IMR-90 (cell line): ENCODE measurements around the gene SLC35F3. TPM values are rescaled to one million over a fixed set of nuclear protein-coding genes. Genes with fewer than 3 reads are reported as not detected.

Experiments
- ATAC-seq: fragments of 200-7000 bp; cut with Tn5 transposase; 2 replicates; pipeline ENCODE4 v1.9.1; 2020; ENCODE audit warnings: low read depth, mild to moderate bottlenecking, moderate library complexity
- BruUV-seq: library from RNA; stranded (reverse); fragments of 400-500 nt; replicated peaks from 2 replicates; lab custom pipeline; 2021; lab: Mats Ljungman, UMichigan
- CTCF ChIA-PET: fragments of 300-600 bp; formaldehyde crosslinking; extraction: SDS; loops from one replicate; lab custom pipeline; 2021; ENCODE audit warnings: antibody characterized with exemption; lab: Yijun Ruan, JAX
- POLR2A ChIA-PET: fragments of 300-600 bp; sonication (Branson Sonifier 250); formaldehyde crosslinking; loops from one replicate; lab custom pipeline; 2022; ENCODE audit warnings: antibody characterized with exemption; ENCODE audit not compliant: unreplicated experiment; lab: Charles Lee
- DNase-seq: peaks from one replicate; pipeline ENCODE4 v3.0.0; 2013
- H2AFZ ChIP-seq: replicated peaks from 2 replicates; pipeline ENCODE3; 2013; ENCODE audit warnings: low read length, mild to moderate bottlenecking; ENCODE audit not compliant: poor library complexity
- H2AK5ac ChIP-seq: 2 replicates; pipeline ENCODE4 v1.6.1; 2013; ENCODE audit warnings: low read depth, low read length, inconsistent platforms
- H2AK9ac ChIP-seq: replicated peaks from 2 replicates; pipeline ENCODE3; 2013; ENCODE audit warnings: mild to moderate bottlenecking, low read depth, low read length, moderate library complexity; ENCODE audit not compliant: poor library complexity
- H2BK120ac ChIP-seq: 2 replicates; pipeline ENCODE4 v1.6.1; 2013; ENCODE audit warnings: low read depth, low read length, inconsistent platforms
- H2BK15ac ChIP-seq: 3 replicates; pipeline ENCODE4 v1.6.1; 2013; ENCODE audit warnings: low read depth, low read length, inconsistent platforms
- H2BK20ac ChIP-seq: 2 replicates; pipeline ENCODE4 v1.6.1; 2013; ENCODE audit warnings: low read depth, mild to moderate bottlenecking, inconsistent platforms, low read length, moderate library complexity
- H2BK5ac ChIP-seq: 2 replicates; pipeline ENCODE4 v1.6.1; 2013; ENCODE audit warnings: mild to moderate bottlenecking, low read depth, low read length, inconsistent platforms; ENCODE audit not compliant: poor library complexity, severe bottlenecking
- H3K14ac ChIP-seq: replicated peaks from 2 replicates; pipeline ENCODE4 v1.6.1; 2013; ENCODE audit warnings: low read depth, low read length, inconsistent platforms
- H3K18ac ChIP-seq: 2 replicates; pipeline ENCODE4 v1.6.1; 2013; ENCODE audit warnings: low read depth, low read length, control low read depth
- H3K23ac ChIP-seq: 2 replicates; pipeline ENCODE4 v1.6.1; 2013; ENCODE audit warnings: low read depth, low read length, inconsistent platforms
- H3K27ac ChIP-seq: 2 replicates; pipeline ENCODE4 v1.5.1; 2013; ENCODE audit warnings: mild to moderate bottlenecking, control low read depth, low read length; ENCODE audit not compliant: insufficient read depth
- H3K27me3 ChIP-seq: 2 replicates; pipeline ENCODE4 v1.6.1; 2013; ENCODE audit warnings: low read length; ENCODE audit not compliant: control insufficient read depth, insufficient read depth
- H3K36me3 ChIP-seq: 2 replicates; pipeline ENCODE4 v1.6.1; 2013; ENCODE audit warnings: low read length, mixed read lengths; ENCODE audit not compliant: control insufficient read depth, insufficient read depth
- H3K4ac ChIP-seq: 2 replicates; pipeline ENCODE4 v1.6.1; 2013; ENCODE audit warnings: low read depth, low read length, inconsistent platforms
- H3K4me1 ChIP-seq: 2 replicates; pipeline ENCODE4 v1.6.1; 2013; ENCODE audit warnings: low read length, mixed read lengths; ENCODE audit not compliant: control insufficient read depth, insufficient read depth
- H3K4me2 ChIP-seq: 2 replicates; pipeline ENCODE4 v1.6.1; 2013; ENCODE audit warnings: low read depth, mild to moderate bottlenecking, control low read depth, low read length, moderate library complexity
- H3K4me3 ChIP-seq: 2 replicates; pipeline ENCODE4 v1.5.1; 2013; ENCODE audit warnings: low read depth, mild to moderate bottlenecking, control low read depth, low read length, moderate library complexity; ENCODE audit not compliant: insufficient read depth
- H3K56ac ChIP-seq: 2 replicates; pipeline ENCODE4 v1.6.1; 2013; ENCODE audit warnings: low read length, inconsistent platforms; ENCODE audit not compliant: insufficient read depth; ENCODE audit errors: extremely low read depth
- H3K79me1 ChIP-seq, 2 experiments: 2 replicates each; pipeline ENCODE4 v1.6.1; 2013; ENCODE audit warnings: low read length in 2 of 2, inconsistent platforms in 1 of 2, low read depth in 1 of 2
- H3K9ac ChIP-seq: 2 replicates; pipeline ENCODE4 v1.6.1; 2013; ENCODE audit warnings: low read depth, low read length, control low read depth
- H3K9me1 ChIP-seq: 2 replicates; pipeline ENCODE4 v1.6.1; 2013; ENCODE audit warnings: low read length, inconsistent platforms; ENCODE audit not compliant: insufficient read depth
- H3K9me3 ChIP-seq: 2 replicates; pipeline ENCODE4 v1.6.1; 2013; ENCODE audit warnings: low read length; ENCODE audit not compliant: control insufficient read depth, insufficient read depth
- H4K20me1 ChIP-seq: 2 replicates; pipeline ENCODE4 v1.6.1; 2013; ENCODE audit warnings: low read length, inconsistent platforms; ENCODE audit not compliant: insufficient read depth
- H4K5ac ChIP-seq: 2 replicates; pipeline ENCODE4 v1.6.1; 2013; ENCODE audit warnings: mild to moderate bottlenecking, low read depth, low read length, control low read depth
- H4K8ac ChIP-seq, 2 experiments: 2 replicates each; pipeline ENCODE4 v1.6.1; 2013; ENCODE audit warnings: low read depth in 2 of 2, low read length in 2 of 2, control low read depth in 1 of 2, inconsistent platforms in 1 of 2
- H4K91ac ChIP-seq: 2 replicates; pipeline ENCODE4 v1.6.1; 2013; ENCODE audit warnings: low read depth, low read length, inconsistent platforms; ENCODE audit not compliant: insufficient read depth
- MAFK ChIP-seq: IDR thresholded peaks from 2 replicates; pipeline ENCODE4 v1.6.1; 2012; ENCODE audit warnings: low read depth, low read length, improper control_type of control experiment
- WGBS, 2 experiments: methylation state at CpG; one replicate each; pipeline versions ENCODE4 v1.1.5 to v1.1.7; 2013; ENCODE audit warnings: missing lambda C conversion rate in 2 of 2; ENCODE audit not compliant: insufficient read length in 1 of 2; ENCODE audit errors: extremely low coverage in 2 of 2; 5-methylcytosine and 5-hydroxymethylcytosine counted together
- dilution Hi-C: fragments of 300-500 bp; cut with HindIII; formaldehyde crosslinking; loops from one replicate; pipeline ENCODE4 v1.14.3; 2018; ENCODE audit warnings: low sequenced_read_pairs; ENCODE audit not compliant: unreplicated experiment
- in situ Hi-C: fragments of 300-500 bp; cut with MboI; formaldehyde crosslinking; loops from 3 replicates; pipeline ENCODE4 v1.14.3; 2019; ENCODE audit warnings: low sequenced_read_pairs, inconsistent platforms, mixed read lengths
- intact Hi-C: fragments of 100-400 bp; cut with micrococcal nuclease; formaldehyde crosslinking; loops from 2 replicates; pipeline ENCODE4 v1.10.0; 2022
- polyA plus RNA-seq, 3 experiments: library from polyadenylated mRNA; depleted of rRNA; stranded (reverse); fragments of >200 nt; gene quantifications; 2 replicates each; pipeline ENCODE4 v1.2.3, GENCODE V29; 2012; ENCODE audit warnings: low replicate concordance in 1 of 3
- total RNA-seq: library from RNA; depleted of rRNA; stranded (reverse); fragments of >200 nt; gene quantifications from 2 replicates; pipeline ENCODE4 v1.2.3, GENCODE V29; 2012
- TF ChIP-seq, protein P1 (sequence below): fragments of 150-350 bp; IDR thresholded peaks from 2 replicates; pipeline ENCODE4 v1.6.1; 2016; ENCODE audit warnings: low read depth, mild to moderate bottlenecking, low read length, moderate library complexity, borderline replicate concordance

The SLC35F3 gene
- total and polyA plus RNA-seq, 2 of the 4 experiments (the other 2 are of a cell fraction), result under 0.01 to 0.17 TPM

DNA sequence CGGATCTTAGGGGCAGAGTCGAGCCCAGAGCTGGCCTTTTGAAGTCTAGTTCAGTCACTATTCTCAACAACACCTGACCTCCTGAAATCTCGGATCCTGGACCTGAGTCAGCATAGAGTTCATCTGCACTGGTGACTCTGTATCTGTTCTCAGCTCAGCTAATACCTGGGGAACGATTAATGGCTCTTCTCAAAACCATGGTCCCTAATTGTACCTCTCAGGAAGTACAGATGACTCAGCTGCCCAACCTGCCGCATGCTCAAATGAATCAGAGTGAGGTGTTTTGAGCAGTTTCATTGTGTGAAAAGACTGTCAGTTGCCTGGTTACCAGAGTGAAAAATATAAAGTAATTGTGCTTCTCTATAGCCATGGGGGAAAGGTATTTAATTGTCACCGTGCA, 89.2 kb downstream of the SLC35F3 start:
- no peak overlapping the region for H4K5ac ChIP-seq
- H3K56ac ChIP-seq, result no peak overlapping the region
- no peak overlapping the region for H3K4me2 ChIP-seq
- H3K4ac ChIP-seq, result no peak overlapping the region
- intact Hi-C loops, result no loop called here
- no peaks in the 10 kb centered on the region for H3K4me1 ChIP-seq
- no peaks in the 10 kb centered on the region for H3K27me3 ChIP-seq
- TF ChIP-seq, protein P1, sequence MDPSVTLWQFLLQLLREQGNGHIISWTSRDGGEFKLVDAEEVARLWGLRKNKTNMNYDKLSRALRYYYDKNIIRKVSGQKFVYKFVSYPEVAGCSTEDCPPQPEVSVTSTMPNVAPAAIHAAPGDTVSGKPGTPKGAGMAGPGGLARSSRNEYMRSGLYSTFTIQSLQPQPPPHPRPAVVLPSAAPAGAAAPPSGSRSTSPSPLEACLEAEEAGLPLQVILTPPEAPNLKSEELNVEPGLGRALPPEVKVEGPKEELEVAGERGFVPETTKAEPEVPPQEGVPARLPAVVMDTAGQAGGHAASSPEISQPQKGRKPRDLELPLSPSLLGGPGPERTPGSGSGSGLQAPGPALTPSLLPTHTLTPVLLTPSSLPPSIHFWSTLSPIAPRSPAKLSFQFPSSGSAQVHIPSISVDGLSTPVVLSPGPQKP, result no peak
- no peak for TF ChIP-seq MAFK
- POLR2A ChIA-PET, result no interaction called here
- H2BK120ac ChIP-seq, result no peak overlapping the region
- no peaks in the 10 kb centered on the region for H3K79me1 ChIP-seq
- WGBS, 2 experiments, result 60% methylated on average over 2 of the region's 6 CpGs; no CpG with 5 or more reads in 1 of the 2 experiments
- CTCF ChIA-PET, result no interaction called here
- no peaks in the 10 kb centered on the region for H3K9me1 ChIP-seq
- no peaks in the 10 kb centered on the region for H4K20me1 ChIP-seq
- no TSS peak for BruUV-seq
- H3K14ac ChIP-seq, result no peak overlapping the region
- no peak overlapping the region for H3K23ac ChIP-seq
- H2BK15ac ChIP-seq, result no peak overlapping the region
- ATAC-seq (no peak), DNase-seq (no peak)
- no peak overlapping the region for H3K18ac ChIP-seq
- no peak overlapping the region for H2AFZ ChIP-seq
- no peak overlapping the region for H2BK5ac ChIP-seq
- H2BK20ac ChIP-seq, result no peak overlapping the region
- H3K9ac ChIP-seq, result no peak overlapping the region
- in situ Hi-C loops, result no loop called here
- dilution Hi-C loops, result no loop called here
- no peak overlapping the region for H3K4me3 ChIP-seq
- no peak overlapping the region for H2AK5ac ChIP-seq
- peaks cover 10% of the 10 kb centered on the region; the same call in 1 of the 2 replicates for H3K9me3 ChIP-seq
- H2AK9ac ChIP-seq, result no peak overlapping the region
- no peak overlapping the region for H4K8ac ChIP-seq
- no peak overlapping the region for H4K91ac ChIP-seq
- no peak overlapping the region for H3K27ac ChIP-seq
- no peaks in the 10 kb centered on the region for H3K36me3 ChIP-seq
